Measurements from ENCODE around the gene PKD1L1.

GRCh38 chr7:47954231-47954911 is 6.1 kb upstream of the PKD1L1 start:
- TF ChIP-seq CTCF (IDR thresholded peaks at IDR 0.05), result no peak
- no peak for TF ChIP-seq POLR2AphosphoS2 (conservative IDR thresholded peaks at IDR 0.05; ENCODE audit: low read length)
- TF ChIP-seq CHD2 (IDR thresholded peaks at IDR 0.05; ENCODE audit: low read length, partially characterized antibody), result no peak
- TF ChIP-seq BHLHE40 (IDR thresholded peaks at IDR 0.05; ENCODE audit: low read depth, low read length), result no peak
